GM13976 (cell line): Measurements from ENCODE around the gene SCO1.
A peak's percentile ranks its signal among the peaks of the same experiment; 100 is the strongest.

Source experiments
- DNase-seq: peaks from one replicate; pipeline ENCODE4 v3.0.0; 2012; ENCODE audit warnings: low spot score
- CTCF ChIP-seq: IDR thresholded peaks from 2 replicates; pipeline ENCODE4 v1.5.1; 2012; ENCODE audit warnings: borderline replicate concordance, mild to moderate bottlenecking; ENCODE audit not compliant: insufficient read depth; ENCODE audit errors: extremely low read depth, missing control alignments, control extremely low read depth
- in situ Hi-C: fragments of 300-500 bp; cut with MboI; formaldehyde crosslinking; loops from one replicate; pipeline ENCODE4 v1.12.0; 2022; ENCODE audit warnings: low sequenced_read_pairs, mixed read lengths, inconsistent platforms; ENCODE audit not compliant: unreplicated experiment

SCO1 gene

GRCh38 chr17:10697092-10698081 is at the start of gene SCO1, which contains the start of gene ADPRM:
Gene SCO1, minus strand, starts transcription at chr17:10697533. Its CDS starts 26 bp downstream, at chr17:10697507.
Gene ADPRM, plus strand, starts transcription at chr17:10697594. Its CDS starts 7,333 bp downstream, at chr17:10704927.
- TF ChIP-seq CTCF = peak; percentile 29
- in situ Hi-C loops = no loop called here
- peak; percentile 94 for DNase-seq

GRCh38 chr17:10745231-10745630 is 47.9 kb upstream of the SCO1 start:
- in situ Hi-C loops = no loop called here
- no peak for DNase-seq
- TF ChIP-seq CTCF = no peak

- in situ Hi-C loops = no loop called here
- TF ChIP-seq CTCF = no peak
- no peak for DNase-seq
These were observed 47.2 kb upstream of the SCO1 start for GRCh38 chr17:10744501-10745000.

GRCh38 chr17:10743316-10744009 is 46.1 kb upstream of the SCO1 start:
- in situ Hi-C loops = no loop called here
- TF ChIP-seq CTCF = no peak
- DNase-seq = no peak

- TF ChIP-seq CTCF = no peak
- in situ Hi-C loops = no loop called here
These were observed 45.1 kb upstream of the SCO1 start for GRCh38 chr17:10742431-10742830.

GRCh38 chr17:10741416-10742135 is 44.2 kb upstream of the SCO1 start:
- TF ChIP-seq CTCF = no peak
- no peak for DNase-seq
- in situ Hi-C loops = no loop called here

More at GRCh38 chr17:10742431-10742830, 45.1 kb upstream of the SCO1 start:
- DNase-seq = no peak
